Esophagus squamous epithelium (tissue), 5 donors: Measurements from ENCODE around the gene NRAP. TPM values are rescaled to one million over a fixed set of nuclear protein-coding genes. Genes with fewer than 3 reads are reported as not detected.
"Not testable (repeated sequence)": the region's sequence is repeated elsewhere in the genome, so short reads cannot be mapped to it uniquely, and the experiment has no call there.

Source experiments
- DNase-seq: peaks from one replicate; lab custom pipeline; 2025; lab: John Stamatoyannopoulos, UW
- H3K27ac ChIP-seq, 4 donors: fragments of 200-600 bp; sonication (generic); one replicate each; pipeline ENCODE4 v1.5.1; 2016 to 2019; ENCODE audit warnings: mild to moderate bottlenecking in 1 of 4
- H3K27me3 ChIP-seq, 4 donors: fragments of 200-600 bp; sonication (generic); 1 replicate in 3 of 4; 2 replicates in 1 of 4; pipeline versions ENCODE4 v1.5.1 to v1.6.0; 2017 to 2021; ENCODE audit warnings: antibody characterized with exemption in 1 of 4
- H3K36me3 ChIP-seq, 3 donors: fragments of 200-600 bp; sonication (generic); one replicate each; pipeline ENCODE4 v1.5.1; 2016 to 2019
- H3K4me1 ChIP-seq, 3 donors: fragments of 200-600 bp; sonication (generic); one replicate each; pipeline ENCODE4 v1.5.1; 2017 to 2019
- H3K4me3 ChIP-seq, 4 donors: fragments of 200-600 bp; sonication (generic); 1 replicate in 3 of 4; 2 replicates in 1 of 4; pipeline ENCODE4 v1.5.1; 2016 to 2019; ENCODE audit warnings: mild to moderate bottlenecking in 2 of 4, moderate library complexity in 1 of 4
- H3K9me3 ChIP-seq, 3 donors: fragments of 200-600 bp; sonication (generic); one replicate each; pipeline ENCODE4 v1.5.1; 2016 to 2019
- CTCF ChIP-seq, 6 experiments: fragments of 450-650 bp in 4 of 6; fragments of 200-600 bp in 2 of 6; sonication (generic) in 2 of 6; IDR thresholded peaks; one replicate each; pipeline ENCODE4 v1.5.1; 2016 to 2019; ENCODE audit warnings: antibody characterized with exemption in 6 of 6, mild to moderate bottlenecking in 4 of 6, moderate library complexity in 4 of 6
- POLR2A ChIP-seq, 4 donors: fragments of 450-650 bp; IDR thresholded peaks; one replicate each; pipeline ENCODE4 v1.6.1; 2017; ENCODE audit warnings: antibody characterized with exemption in 4 of 4, mild to moderate bottlenecking in 4 of 4, moderate library complexity in 3 of 4
- whole genome bisulfite sequencing, 2 donors: methylation state at CpG; one replicate each; pipeline ENCODE4 v1.1.5; 2018; 5-methylcytosine and 5-hydroxymethylcytosine counted together
- intact Hi-C: fragments of 100-400 bp; cut with DNase I; formaldehyde crosslinking; loops from one replicate; pipeline ENCODE4 v1.15.0; 2022
- total RNA-seq, 4 donors: library from RNA; depleted of rRNA; stranded (reverse); fragments of >200 nt; gene quantifications; one replicate each; pipeline ENCODE4 v1.1.0, GENCODE V29; 2016
- donor health status: DM: yes; HTN: yes; CAD: no.

NRAP gene
- total RNA-seq, 4 donors from 2014 or later: 0.08 TPM; not detected in 3

GRCh38 chr10:113661332-113661731 lies 2.5 kb downstream of the NRAP start:
- no peak for TF ChIP-seq POLR2A (IDR thresholded peaks at IDR 0.05)
- TF ChIP-seq CTCF (IDR thresholded peaks at IDR 0.05): no peak
- Histone ChIP-seq H3K27ac (no peak overlapping the region), H3K4me3 (no peak overlapping the region), H3K9me3 (no peaks in the 10 kb centered on the region), H3K27me3 (peaks cover 0 to 13% (median 0%) of the 10 kb centered on the region in 4 donors), H3K36me3 (no peaks in the 10 kb centered on the region), H3K4me1 (no peaks in the 10 kb centered on the region)
- intact Hi-C loops: no loop called here
- no peak for DNase-seq
- WGBS, 2 donors: 93 to 97% methylated on average over 2 of the region's 2 CpGs

- no peaks in the 10 kb centered on the region for H3K4me1 ChIP-seq
- H3K36me3 ChIP-seq: no peaks in the 10 kb centered on the region
- H3K4me3 ChIP-seq: no peak overlapping the region
- no peaks in the 10 kb centered on the region for H3K9me3 ChIP-seq
- TF ChIP-seq CTCF (IDR thresholded peaks at IDR 0.05) (no peak), POLR2A (IDR thresholded peaks at IDR 0.05) (no peak)
- peaks cover 0 to 45% (median 0%) of the 10 kb centered on the region in 4 donors for H3K27me3 ChIP-seq
- intact Hi-C loops: no loop called here
- no peak for DNase-seq
- no peak overlapping the region for H3K27ac ChIP-seq
These were observed 6.3 kb downstream of the NRAP start for GRCh38 chr10:113657544-113657943.

- Histone ChIP-seq H3K4me3 (no peak overlapping the region), H3K36me3 (no peaks in the 10 kb centered on the region), H3K4me1 (no peaks in the 10 kb centered on the region), H3K27me3 (peaks cover 0 to 47% (median 0%) of the 10 kb centered on the region in 4 donors), H3K27ac (no peak overlapping the region), H3K9me3 (no peaks in the 10 kb centered on the region)
- TF ChIP-seq CTCF (IDR thresholded peaks at IDR 0.05) (no peak), POLR2A (IDR thresholded peaks at IDR 0.05) (no peak)
- intact Hi-C loops: no loop called here
- WGBS, 2 donors: 58 to 73% methylated on average over 2 of the region's 2 CpGs
- DNase-seq: no peak
These were observed 6.9 kb downstream of the NRAP start for GRCh38 chr10:113656896-113657295.

GRCh38 chr10:113652456-113652855 lies 11.4 kb downstream of the NRAP start:
- H3K27ac ChIP-seq, H3K4me1 ChIP-seq, H3K9me3 ChIP-seq, DNase-seq, H3K36me3 ChIP-seq, H3K4me3 ChIP-seq, intact Hi-C loops: not testable (repeated sequence)
- 64 to 81% methylated on average over 3 of the region's 3 CpGs for WGBS, 2 donors
- peaks cover 0 to 62% (median 0%) of the 10 kb centered on the region in 4 donors for H3K27me3 ChIP-seq

- no peaks in the 10 kb centered on the region for H3K36me3 ChIP-seq
- H3K4me1 ChIP-seq: no peaks in the 10 kb centered on the region
- H3K4me3 ChIP-seq: no peak overlapping the region
- H3K27ac ChIP-seq: no peak overlapping the region
- no peaks in the 10 kb centered on the region for H3K9me3 ChIP-seq
- peaks cover 0 to 56% (median 0%) of the 10 kb centered on the region in 4 donors for H3K27me3 ChIP-seq
- no peak for TF ChIP-seq CTCF (IDR thresholded peaks at IDR 0.05)
- intact Hi-C loops: no loop called here
- 18 to 44% methylated on average over 1 of the region's 1 CpG for WGBS, 2 donors
- DNase-seq: no peak
These were observed 11.9 kb downstream of the NRAP start for GRCh38 chr10:113651898-113652297.

- intact Hi-C loops: no loop called here
- H3K9me3 ChIP-seq: no peaks in the 10 kb centered on the region
- whole genome bisulfite sequencing, 2 donors: 66 to 84% methylated on average over 2 of the region's 2 CpGs
These were observed 12.8 kb downstream of the NRAP start for GRCh38 chr10:113651021-113651420.

More at GRCh38 chr10:113651021-113651420, 12.8 kb downstream of the NRAP start:
- TF ChIP-seq CTCF (IDR thresholded peaks at IDR 0.05) (no peak), POLR2A (IDR thresholded peaks at IDR 0.05) (no peak)
- Histone ChIP-seq H3K36me3 (no peaks in the 10 kb centered on the region), H3K4me3 (no peak overlapping the region), H3K27ac (no peak overlapping the region), H3K4me1 (peaks cover 0 to 7% (median 0%) of the 10 kb centered on the region in 3 donors), H3K27me3 (peaks cover 0 to 53% (median 0%) of the 10 kb centered on the region in 4 donors)
- no peak for DNase-seq
